GM13977 (cell line): ENCODE data around the gene LRMDA.

Experiments
- DNase-seq: peaks from one replicate; pipeline ENCODE4 v3.0.0; 2012; ENCODE audit warnings: low spot score
- in situ Hi-C: fragments of 300-500 bp; cut with MboI; formaldehyde crosslinking; loops from one replicate; pipeline ENCODE4 v1.12.0; 2022; ENCODE audit warnings: low sequenced_read_pairs, low pct_unique_long_range_greater_than_20kb, mixed read lengths, inconsistent platforms; ENCODE audit not compliant: unreplicated experiment
- TF ChIP-seq, protein P1 (sequence below): IDR thresholded peaks from 2 replicates; pipeline ENCODE4 v1.5.1; 2012; ENCODE audit warnings: mild to moderate bottlenecking, control low read depth; ENCODE audit not compliant: insufficient read depth; ENCODE audit errors: extremely low read depth, missing control alignments

The LRMDA gene

DNA sequence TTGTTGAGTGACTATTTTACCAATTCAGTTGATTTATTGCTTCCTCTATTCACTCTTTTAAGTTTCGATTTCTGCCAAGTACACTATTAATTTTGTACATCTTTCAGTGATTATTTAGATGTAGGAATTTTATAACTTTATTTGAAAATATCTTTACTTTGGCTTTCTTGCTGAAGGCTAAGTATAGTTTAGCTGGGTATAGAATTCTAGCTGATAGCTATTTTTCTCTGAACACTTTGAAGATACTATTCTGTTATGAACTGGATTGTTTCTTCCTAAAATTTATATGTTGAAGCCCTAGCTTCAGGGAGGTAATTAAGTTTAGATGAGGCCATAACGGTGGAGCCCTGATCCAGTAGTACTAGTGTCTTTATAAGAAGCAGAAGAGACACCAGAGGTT is 141.1 kb downstream of the LRMDA start:
- no peak for DNase-seq
- TF ChIP-seq, protein P1, sequence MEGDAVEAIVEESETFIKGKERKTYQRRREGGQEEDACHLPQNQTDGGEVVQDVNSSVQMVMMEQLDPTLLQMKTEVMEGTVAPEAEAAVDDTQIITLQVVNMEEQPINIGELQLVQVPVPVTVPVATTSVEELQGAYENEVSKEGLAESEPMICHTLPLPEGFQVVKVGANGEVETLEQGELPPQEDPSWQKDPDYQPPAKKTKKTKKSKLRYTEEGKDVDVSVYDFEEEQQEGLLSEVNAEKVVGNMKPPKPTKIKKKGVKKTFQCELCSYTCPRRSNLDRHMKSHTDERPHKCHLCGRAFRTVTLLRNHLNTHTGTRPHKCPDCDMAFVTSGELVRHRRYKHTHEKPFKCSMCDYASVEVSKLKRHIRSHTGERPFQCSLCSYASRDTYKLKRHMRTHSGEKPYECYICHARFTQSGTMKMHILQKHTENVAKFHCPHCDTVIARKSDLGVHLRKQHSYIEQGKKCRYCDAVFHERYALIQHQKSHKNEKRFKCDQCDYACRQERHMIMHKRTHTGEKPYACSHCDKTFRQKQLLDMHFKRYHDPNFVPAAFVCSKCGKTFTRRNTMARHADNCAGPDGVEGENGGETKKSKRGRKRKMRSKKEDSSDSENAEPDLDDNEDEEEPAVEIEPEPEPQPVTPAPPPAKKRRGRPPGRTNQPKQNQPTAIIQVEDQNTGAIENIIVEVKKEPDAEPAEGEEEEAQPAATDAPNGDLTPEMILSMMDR, result no peak
- in situ Hi-C loops, result no loop called here

DNA sequence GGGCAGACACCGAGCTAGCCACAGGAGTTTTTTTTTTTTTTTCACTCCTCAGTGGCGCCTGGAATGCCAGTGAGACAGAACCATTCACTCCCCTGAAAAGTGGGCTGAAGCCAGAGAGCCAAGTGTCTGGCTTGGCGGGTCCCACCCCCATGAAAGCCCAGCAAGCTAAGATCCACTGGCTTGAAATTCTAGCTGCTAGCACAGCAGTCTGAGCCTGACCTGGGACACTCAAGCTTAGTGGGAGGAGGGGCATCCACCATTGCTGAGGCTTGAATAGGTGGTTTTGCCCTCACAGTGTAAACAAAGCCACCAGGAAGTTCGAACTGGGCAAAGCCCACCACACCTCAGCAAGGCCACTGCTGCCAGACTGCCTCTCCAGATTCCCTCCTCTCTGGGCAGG is 144.5 kb downstream of the LRMDA start:
- TF ChIP-seq, protein P1, result no peak
- DNase-seq, result no peak
- in situ Hi-C loops, result no loop called here

DNA sequence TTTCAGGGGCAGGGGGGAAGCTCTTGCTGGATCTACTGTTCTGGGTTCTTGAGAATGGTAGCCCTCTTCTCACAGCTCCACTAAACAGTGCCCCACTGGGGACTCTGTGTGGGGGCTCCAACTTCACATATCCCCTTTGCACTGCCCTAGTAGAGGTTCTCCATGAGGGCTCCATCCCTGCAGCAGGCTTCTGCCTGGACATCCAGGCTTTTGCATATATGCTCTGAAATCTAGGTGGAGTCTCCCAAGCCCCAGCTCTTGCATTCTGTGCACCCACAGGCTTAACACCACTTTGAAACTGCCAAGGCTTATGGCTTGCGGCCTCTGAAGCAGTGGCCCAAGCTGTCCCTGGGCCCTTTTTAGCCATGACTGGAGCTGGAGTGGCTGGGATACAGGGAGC is 150.7 kb downstream of the LRMDA start:
- TF ChIP-seq, protein P1, result no peak
- in situ Hi-C loops, result no loop called here
- DNase-seq, result no peak

DNA sequence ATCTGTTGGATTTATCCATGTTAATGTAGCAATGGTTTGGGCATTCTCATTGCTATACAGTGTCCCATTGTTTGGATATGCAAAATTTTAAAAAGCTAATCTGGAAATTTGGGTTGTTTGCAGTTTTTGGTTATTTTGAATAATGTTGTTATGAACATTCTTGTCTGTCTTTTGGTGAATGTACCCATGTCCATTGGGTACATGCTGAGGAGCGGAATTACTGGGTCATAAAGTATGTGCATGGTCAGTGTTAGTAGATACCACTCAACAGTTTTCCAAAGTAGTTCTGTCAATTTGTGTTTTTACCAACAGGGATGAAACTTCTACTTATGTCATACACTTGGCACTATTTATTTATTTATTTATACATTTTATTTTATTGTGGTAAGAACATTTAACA is 153.9 kb downstream of the LRMDA start:
- TF ChIP-seq, protein P1, result no peak
- in situ Hi-C loops, result no loop called here
- DNase-seq, result no peak

DNA sequence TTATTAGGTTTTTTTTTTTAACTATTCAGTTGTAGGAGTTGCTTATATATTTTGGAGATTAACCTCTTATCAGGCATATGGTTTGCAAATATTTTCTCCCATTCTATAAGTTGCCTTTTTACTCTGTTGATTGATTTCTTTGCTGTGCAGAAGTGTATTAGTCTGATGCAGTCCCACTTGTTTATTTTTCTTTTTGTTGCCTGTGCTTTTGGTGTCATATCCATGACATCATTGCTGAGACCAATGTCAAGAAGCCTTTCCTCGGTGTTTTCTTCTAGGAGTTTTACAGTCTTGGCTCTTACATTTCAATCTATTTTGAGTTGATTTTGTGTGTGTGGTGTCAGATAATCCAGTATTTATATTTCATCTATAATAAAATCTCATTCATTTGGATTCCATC is 155.4 kb downstream of the LRMDA start:
- in situ Hi-C loops, result no loop called here
- TF ChIP-seq, protein P1, result no peak
- DNase-seq, result no peak

DNA sequence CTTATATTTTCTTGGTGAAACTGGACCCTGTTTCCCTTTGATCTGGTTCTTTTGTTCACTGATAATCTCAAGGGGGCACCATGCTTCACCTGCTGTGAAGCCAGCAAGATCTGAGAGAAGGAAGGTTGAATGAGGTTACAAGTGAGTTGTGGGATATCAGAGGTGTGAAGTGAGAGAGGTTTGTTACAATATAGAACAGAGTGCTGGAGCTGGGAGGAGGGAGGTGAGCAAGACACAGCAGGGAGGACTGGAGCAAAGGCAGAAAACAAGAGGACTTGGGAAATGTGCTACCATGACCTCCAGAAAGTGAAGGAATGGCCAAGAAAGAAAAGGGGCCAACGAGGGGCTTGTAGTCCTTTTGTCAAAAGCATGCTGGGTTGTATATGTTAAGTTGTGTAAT is 156.6 kb downstream of the LRMDA start:
- no peak for DNase-seq
- in situ Hi-C loops, result no loop called here
- TF ChIP-seq, protein P1, result no peak

DNA sequence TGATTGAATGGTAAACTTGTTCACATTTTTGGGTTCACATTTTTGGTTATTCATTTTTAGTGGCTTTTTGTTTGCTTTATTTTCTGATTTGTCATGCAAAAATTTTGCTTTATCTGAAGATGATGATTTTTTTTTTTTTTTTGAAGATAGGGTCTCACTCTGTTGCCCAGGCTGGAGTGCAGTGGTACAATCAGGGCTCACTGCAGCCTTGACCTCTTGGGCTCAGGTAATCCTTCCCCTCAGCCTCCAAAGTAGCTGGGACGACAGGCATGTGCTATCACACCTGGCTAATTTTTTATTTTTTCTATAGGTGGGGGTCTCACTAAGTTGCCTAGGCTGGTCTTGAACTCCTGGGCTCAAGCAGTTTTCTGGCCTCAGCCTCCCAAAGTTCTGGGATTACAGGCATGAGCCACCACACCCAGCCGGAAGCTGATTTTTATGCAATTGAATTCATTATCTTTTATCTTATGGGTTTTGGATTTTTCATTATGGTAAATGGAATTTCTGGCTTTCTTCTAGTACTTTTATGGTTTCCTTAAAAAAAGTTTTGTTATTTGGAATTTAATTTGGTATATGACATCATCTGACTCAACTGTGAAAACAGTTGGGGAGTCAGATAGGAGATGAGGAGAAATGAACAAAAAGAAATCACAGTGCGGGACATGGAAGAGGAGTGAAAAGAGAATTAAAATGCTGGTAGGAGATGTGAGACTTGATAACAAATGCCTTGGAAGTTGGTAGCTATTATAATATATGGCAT is 158.7 kb downstream of the LRMDA start:
- no peak for DNase-seq
- TF ChIP-seq, protein P1, result no peak
- in situ Hi-C loops, result no loop called here
